CD14-positive monocyte (primary cell): ENCODE measurements around the gene ATOX1. TPM values are rescaled to one million over a fixed set of nuclear protein-coding genes. Genes with fewer than 3 reads are reported as not detected.

ENCODE experiments used
- DNase-seq, 3 donors: peaks; one replicate each; pipeline ENCODE4 v3.0.0-alpha.2; 2011 to 2022
- H2AFZ ChIP-seq: 2 replicates; pipeline ENCODE4 v1.6.0; 2012; ENCODE audit warnings: mild to moderate bottlenecking, low read depth, low read length, inconsistent platforms; ENCODE audit not compliant: insufficient read depth, poor library complexity, severe bottlenecking
- H3K27ac ChIP-seq, 2 donors: 1 replicate in 1 of 2; 2 replicates in 1 of 2; pipeline ENCODE4 v1.5.1; 2012 to 2013; ENCODE audit warnings: low read length in 2 of 2, control low read depth in 1 of 2, inconsistent platforms in 1 of 2, low read depth in 1 of 2, mild to moderate bottlenecking in 1 of 2
- H3K27me3 ChIP-seq, 2 donors: one replicate each; pipeline versions ENCODE4 v1.6.0 to v1.6.1; 2011 to 2013; ENCODE audit warnings: low read length in 2 of 2; ENCODE audit not compliant: control insufficient read depth in 2 of 2, insufficient read depth in 2 of 2
- H3K36me3 ChIP-seq, 2 donors: replicated peaks in 1 of 2; 1 replicate in 1 of 2; 2 replicates in 1 of 2; pipeline versions ENCODE4 v1.5.1 to v1.6.1; 2012 to 2013; ENCODE audit warnings: low read length in 2 of 2, control low read depth in 1 of 2, inconsistent platforms in 1 of 2, mild to moderate bottlenecking in 1 of 2; ENCODE audit not compliant: insufficient read depth in 2 of 2, control insufficient read depth in 1 of 2
- H3K4me1 ChIP-seq, 2 donors: 1 replicate in 1 of 2; 2 replicates in 1 of 2; pipeline versions ENCODE4 v1.5.1 to v1.6.1; 2012 to 2013; ENCODE audit warnings: low read length in 2 of 2, control low read depth in 1 of 2, inconsistent platforms in 1 of 2, mild to moderate bottlenecking in 1 of 2, moderate library complexity in 1 of 2; ENCODE audit not compliant: insufficient read depth in 2 of 2, control insufficient read depth in 1 of 2
- H3K4me2 ChIP-seq: replicated peaks from 2 replicates; pipeline ENCODE3; 2012; ENCODE audit warnings: low read length, moderate library complexity, mild to moderate bottlenecking; ENCODE audit not compliant: poor library complexity, severe bottlenecking; ENCODE audit errors: extremely low read depth
- H3K4me3 ChIP-seq, 3 experiments: fragments of 200-600 bp in 1 of 3; sonication (generic) in 1 of 3; replicated peaks in 1 of 3; 1 replicate in 2 of 3; 2 replicates in 1 of 3; pipeline ENCODE4 v1.5.1; 2011 to 2013; ENCODE audit warnings: low read length in 3 of 3, mild to moderate bottlenecking in 3 of 3, control low read depth in 2 of 3, low read depth in 2 of 3, inconsistent platforms in 1 of 3, moderate library complexity in 1 of 3
- H3K79me2 ChIP-seq: 2 replicates; pipeline ENCODE4 v1.6.0; 2012; ENCODE audit warnings: mild to moderate bottlenecking, control low read depth, inconsistent platforms, low read length, moderate library complexity; ENCODE audit not compliant: insufficient read depth
- H3K9ac ChIP-seq: 2 replicates; pipeline ENCODE4 v1.6.0; 2017; ENCODE audit warnings: low read length, mild to moderate bottlenecking; ENCODE audit not compliant: insufficient read depth, poor library complexity, severe bottlenecking
- H3K9me3 ChIP-seq, 2 donors: replicated peaks in 1 of 2; 1 replicate in 1 of 2; 2 replicates in 1 of 2; pipeline versions ENCODE4 v1.5.1 to v1.6.1; 2012 to 2013; ENCODE audit warnings: low read length in 2 of 2, control low read depth in 1 of 2; ENCODE audit not compliant: control insufficient read depth in 1 of 2, insufficient read depth in 1 of 2
- H4K20me1 ChIP-seq: 2 replicates; pipeline ENCODE4 v1.6.0; 2012; ENCODE audit warnings: mild to moderate bottlenecking, low read length, control low read depth, moderate library complexity; ENCODE audit not compliant: insufficient read depth
- H3K27ac Mint-ChIP-seq, 7 donors: one replicate each; pipeline ENCODE4 v1.8.0; 2020; ENCODE audit warnings: mild to moderate bottlenecking in 7 of 7, mixed read lengths in 7 of 7, moderate library complexity in 6 of 7, inconsistent platforms in 2 of 7
- H3K27me3 Mint-ChIP-seq, 3 donors: one replicate each; pipeline ENCODE4 v1.8.0; 2021 to 2022; ENCODE audit warnings: low read depth in 3 of 3, mild to moderate bottlenecking in 3 of 3, mixed read lengths in 3 of 3, moderate library complexity in 3 of 3, inconsistent platforms in 1 of 3
- H3K36me3 Mint-ChIP-seq, 2 donors: one replicate each; pipeline ENCODE4 v1.8.0; 2020; ENCODE audit warnings: mixed read lengths in 2 of 2, inconsistent platforms in 1 of 2, mild to moderate bottlenecking in 1 of 2
- H3K4me1 Mint-ChIP-seq: one replicate; pipeline ENCODE4 v1.8.0; 2020; ENCODE audit warnings: mild to moderate bottlenecking, mixed read lengths
- H3K4me3 Mint-ChIP-seq, 2 donors: one replicate each; pipeline ENCODE4 v1.8.0; 2020; ENCODE audit warnings: mild to moderate bottlenecking in 2 of 2, mixed read lengths in 2 of 2, moderate library complexity in 1 of 2
- H3K9me3 Mint-ChIP-seq, 7 donors: one replicate each; pipeline ENCODE4 v1.8.0; 2020 to 2022; ENCODE audit warnings: mixed read lengths in 7 of 7, mild to moderate bottlenecking in 6 of 7, moderate library complexity in 6 of 7, inconsistent platforms in 2 of 7
- WGBS: methylation state at CpG from one replicate; pipeline ENCODE4 v1.1.5; 2013; ENCODE audit warnings: missing lambda C conversion rate; ENCODE audit not compliant: insufficient coverage; 5-methylcytosine and 5-hydroxymethylcytosine counted together
- intact Hi-C, 2 donors: fragments of 100-400 bp; cut with micrococcal nuclease; formaldehyde crosslinking; loops; one replicate each; pipeline versions ENCODE4 v1.15.0 to v1.15.1; 2023
- polyA plus RNA-seq, 3 donors: library from polyadenylated mRNA; depleted of rRNA in 1 of 3; unstranded in 2 of 3; stranded (reverse) in 1 of 3; fragments of 300-500 nt in 2 of 3; fragments of >200 nt in 1 of 3; fragmentation: Illumina TruSeq in 2 of 3; gene quantifications; 1 replicate in 2 of 3; 2 replicates in 1 of 3; pipeline ENCODE4 v1.2.3, GENCODE V29; 2012 to 2021
- TF ChIP-seq, protein P1 (sequence below): fragments of 200-600 bp; IDR thresholded peaks from one replicate; pipeline ENCODE4 v1.8.0; 2022; ENCODE audit warnings: antibody characterized with exemption, mild to moderate bottlenecking

ATOX1 gene
- polyA plus RNA-seq, 3 donors = 89.9 to 149 (median 148) TPM

DNA sequence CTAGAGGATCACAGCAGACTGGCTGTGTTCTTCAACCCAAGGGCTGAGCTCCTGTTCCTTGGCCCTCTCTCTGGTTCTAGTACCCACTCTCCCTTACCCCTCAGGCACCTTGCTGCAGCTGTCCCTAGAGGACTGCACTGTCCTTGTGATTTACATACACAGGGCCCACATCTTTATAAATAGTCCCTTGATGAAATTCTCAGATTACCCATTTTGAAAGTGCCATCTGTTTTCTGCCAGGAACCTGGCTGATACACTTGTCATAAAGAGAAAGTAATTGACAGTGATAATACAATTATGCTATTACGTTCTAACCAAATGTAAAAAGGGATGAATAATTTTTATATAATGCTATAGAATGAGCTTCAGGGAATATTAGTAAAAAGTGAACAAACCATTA, 55.2 kb downstream of the ATOX1 start:
- H3K27ac Mint-ChIP-seq = no peak overlapping the region
- Histone ChIP-seq H3K36me3 (no peaks in the 10 kb centered on the region), H3K27ac (no peak overlapping the region), H3K4me3 (no peak overlapping the region), H2AFZ (no peak overlapping the region), H3K27me3 (no peaks in the 10 kb centered on the region), H3K4me1 (no peaks in the 10 kb centered on the region), H3K9me3 (no peaks in the 10 kb centered on the region), H3K9ac (no peak overlapping the region), H4K20me1 (no peaks in the 10 kb centered on the region), H3K4me2 (no peak overlapping the region), H3K79me2 (no peaks in the 10 kb centered on the region)
- H3K27me3 Mint-ChIP-seq = peaks cover 0 to 3% (median 2%) of the 10 kb centered on the region in 3 donors
- intact Hi-C loops = no loop called here
- H3K4me1 Mint-ChIP-seq = peaks cover 6% of the 10 kb centered on the region
- no peaks in the 10 kb centered on the region for H3K9me3 Mint-ChIP-seq
- H3K4me3 Mint-ChIP-seq = no peak overlapping the region
- WGBS = no CpG with 5 or more reads among the region's 1 CpG
- TF ChIP-seq, protein P1, sequence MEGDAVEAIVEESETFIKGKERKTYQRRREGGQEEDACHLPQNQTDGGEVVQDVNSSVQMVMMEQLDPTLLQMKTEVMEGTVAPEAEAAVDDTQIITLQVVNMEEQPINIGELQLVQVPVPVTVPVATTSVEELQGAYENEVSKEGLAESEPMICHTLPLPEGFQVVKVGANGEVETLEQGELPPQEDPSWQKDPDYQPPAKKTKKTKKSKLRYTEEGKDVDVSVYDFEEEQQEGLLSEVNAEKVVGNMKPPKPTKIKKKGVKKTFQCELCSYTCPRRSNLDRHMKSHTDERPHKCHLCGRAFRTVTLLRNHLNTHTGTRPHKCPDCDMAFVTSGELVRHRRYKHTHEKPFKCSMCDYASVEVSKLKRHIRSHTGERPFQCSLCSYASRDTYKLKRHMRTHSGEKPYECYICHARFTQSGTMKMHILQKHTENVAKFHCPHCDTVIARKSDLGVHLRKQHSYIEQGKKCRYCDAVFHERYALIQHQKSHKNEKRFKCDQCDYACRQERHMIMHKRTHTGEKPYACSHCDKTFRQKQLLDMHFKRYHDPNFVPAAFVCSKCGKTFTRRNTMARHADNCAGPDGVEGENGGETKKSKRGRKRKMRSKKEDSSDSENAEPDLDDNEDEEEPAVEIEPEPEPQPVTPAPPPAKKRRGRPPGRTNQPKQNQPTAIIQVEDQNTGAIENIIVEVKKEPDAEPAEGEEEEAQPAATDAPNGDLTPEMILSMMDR = no peak
- no peaks in the 10 kb centered on the region for H3K36me3 Mint-ChIP-seq
- no peak for DNase-seq

DNA sequence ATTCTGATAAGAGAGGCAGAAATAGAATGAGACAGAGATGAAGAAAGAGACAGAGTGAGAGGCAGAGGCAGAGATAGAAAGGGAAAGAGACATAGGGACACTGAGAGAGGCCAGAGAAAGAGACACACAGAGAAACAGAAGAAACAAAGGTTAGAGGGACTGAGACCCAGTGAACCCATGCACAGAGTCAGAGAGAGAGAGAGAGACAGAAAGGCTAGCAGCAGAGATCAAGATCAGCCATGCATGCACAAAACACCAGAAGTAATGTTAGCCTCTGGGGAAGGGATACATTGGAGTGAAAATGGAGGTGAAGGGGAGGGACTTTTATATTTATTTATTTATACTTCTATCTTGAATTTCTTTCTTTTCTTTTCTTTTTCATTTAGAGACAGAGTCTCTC, 57.6 kb downstream of the ATOX1 start:
- Mint-ChIP-seq H3K27ac (no peak overlapping the region), H3K9me3 (no peaks in the 10 kb centered on the region), H3K4me1 (no peaks in the 10 kb centered on the region), H3K27me3 (peaks cover 2 to 3% (median 2%) of the 10 kb centered on the region in 3 donors), H3K4me3 (no peak overlapping the region), H3K36me3 (no peaks in the 10 kb centered on the region)
- Histone ChIP-seq H3K4me1 (no peaks in the 10 kb centered on the region), H4K20me1 (no peaks in the 10 kb centered on the region), H3K9ac (no peak overlapping the region), H2AFZ (no peak overlapping the region), H3K27me3 (no peaks in the 10 kb centered on the region), H3K27ac (no peak overlapping the region), H3K36me3 (no peaks in the 10 kb centered on the region), H3K4me2 (no peak overlapping the region), H3K79me2 (no peaks in the 10 kb centered on the region), H3K9me3 (no peaks in the 10 kb centered on the region), H3K4me3 (no peak overlapping the region)
- no peak for DNase-seq
- intact Hi-C loops = no loop called here
- TF ChIP-seq, protein P1 = no peak
